GM04503 (cell line): ENCODE results near the gene EHD1.
A peak's percentile ranks its signal among the peaks of the same experiment; 100 is the strongest.
"Not testable (repeated sequence)": the region's sequence is repeated elsewhere in the genome, so short reads cannot be mapped to it uniquely, and the experiment has no call there.

Experiments
- DNase-seq: peaks from one replicate; pipeline ENCODE4 v3.0.0-alpha.2; 2012; ENCODE audit warnings: low read depth

Gene EHD1

GRCh38 chr11:64826578-64827450 is 51.6 kb downstream of the EHD1 start:
- no peak for DNase-seq

GRCh38 chr11:64826062-64826461 is 52.4 kb downstream of the EHD1 start:
- no peak for DNase-seq

- DNase-seq: no peak
Measured at GRCh38 chr11:64823568-64824119, 54.8 kb downstream of the EHD1 start.

- DNase-seq: no peak
Measured at GRCh38 chr11:64817476-64817875, 60.9 kb downstream of the EHD1 start.

GRCh38 chr11:64815433-64815832 is 63.0 kb downstream of the EHD1 start:
- DNase-seq: not testable (repeated sequence)

- no peak for DNase-seq
Measured at GRCh38 chr11:64814712-64815187, 63.7 kb downstream of the EHD1 start.

GRCh38 chr11:64813826-64814225 is 64.6 kb downstream of the EHD1 start:
- DNase-seq: no peak

GRCh38 chr11:64810891-64811272 is 67.5 kb downstream of the EHD1 start:
- DNase-seq: no peak

- peak; percentile 76 for DNase-seq
Measured at GRCh38 chr11:64810271-64810890, 68.0 kb downstream of the EHD1 start, which contains the start of gene MEN1. Gene MEN1, minus strand, starts transcription at chr11:64810551. Its CDS starts 442 bp downstream, at chr11:64810109.

GRCh38 chr11:64809781-64810241 is 68.6 kb downstream of the EHD1 start:
- DNase-seq: no peak

- DNase-seq: no peak
Measured at GRCh38 chr11:64805481-64805880, 72.9 kb downstream of the EHD1 start.

- no peak for DNase-seq
Measured at GRCh38 chr11:64804346-64805210, 73.8 kb downstream of the EHD1 start.

- DNase-seq: no peak
Measured at GRCh38 chr11:64803846-64804345, 74.5 kb downstream of the EHD1 start.

GRCh38 chr11:64803158-64803845 is 75.1 kb downstream of the EHD1 start, which contains the start of gene MAP4K2:
Gene MAP4K2, minus strand, starts transcription at chr11:64803214. Its CDS starts 65 bp downstream, at chr11:64803149.
- DNase-seq: peak; percentile 27

GRCh38 chr11:64802370-64803157 is 75.9 kb downstream of the EHD1 start:
- no peak for DNase-seq
